Endothelial cell of umbilical vein (primary cell): ENCODE measurements around the gene CLDN7. TPM values are rescaled to one million over a fixed set of nuclear protein-coding genes. Genes with fewer than 3 reads are reported as not detected.

Experiments used
- BruUV-seq: library from RNA; stranded (reverse); fragments of 400-500 nt; replicated peaks from 2 replicates; lab custom pipeline; 2021; lab: Mats Ljungman, UMichigan
- CTCF ChIA-PET: fragments of 300-600, 350-600 bp; sonication (Branson Sonifier 250); formaldehyde crosslinking; loops from one replicate; lab custom pipeline; 2021; ENCODE audit warnings: antibody characterized with exemption, inconsistent platforms; lab: Charles Lee
- POLR2A ChIA-PET: fragments of 300-600, 350-600 bp; sonication (Branson Sonifier 250); formaldehyde crosslinking; loops from one replicate; lab custom pipeline; 2021; ENCODE audit warnings: antibody characterized with exemption, inconsistent platforms; lab: Charles Lee
- DNase-seq: peaks from one replicate; pipeline ENCODE4 v3.0.0-alpha.2; 2011; ENCODE audit warnings: low read depth, low spot score
- FAIRE-seq: peaks from 2 replicates; lab custom pipeline; 2011; peaks lifted over from hg19 to GRCh38; lab: Jason Lieb, UNC
- H2AFZ ChIP-seq: 2 replicates; pipeline ENCODE4 v1.6.0; 2012; ENCODE audit warnings: low read depth, low read length, control low read depth, inconsistent platforms
- H3K27ac ChIP-seq: 2 replicates; pipeline ENCODE4 v1.5.1; 2011; ENCODE audit warnings: low read depth, mild to moderate bottlenecking, control low read depth, low read length, moderate library complexity; ENCODE audit not compliant: insufficient read depth
- H3K27me3 ChIP-seq, 2 experiments: 2 replicates each; pipeline versions ENCODE4 v1.6.0 to v1.6.1; 2011; ENCODE audit warnings: low read length in 2 of 2, mixed read lengths in 1 of 2; ENCODE audit not compliant: control insufficient read depth in 2 of 2, insufficient read depth in 2 of 2
- H3K36me3 ChIP-seq, 2 experiments: 2 replicates in 1 of 2; 3 replicates in 1 of 2; pipeline ENCODE4 v1.5.1; 2011; ENCODE audit warnings: low read length in 2 of 2, mild to moderate bottlenecking in 1 of 2, moderate library complexity in 1 of 2; ENCODE audit not compliant: control insufficient read depth in 2 of 2, insufficient read depth in 2 of 2; ENCODE audit errors: extremely low read depth in 1 of 2
- H3K4me1 ChIP-seq: 3 replicates; pipeline ENCODE4 v1.5.1; 2011; ENCODE audit warnings: mild to moderate bottlenecking, low read length; ENCODE audit not compliant: control insufficient read depth, insufficient read depth; ENCODE audit errors: extremely low read depth
- H3K4me2 ChIP-seq: 2 replicates; pipeline ENCODE4 v1.6.1; 2011; ENCODE audit warnings: low read length, control low read depth, mixed read lengths; ENCODE audit not compliant: insufficient read depth
- H3K4me3 ChIP-seq, 3 experiments: fragments of 200-600 bp in 1 of 3; sonication (generic), shearing (Covaris generic) in 1 of 3; replicated peaks in 1 of 3; 2 replicates each; pipeline ENCODE4 v1.5.1; 2011 to 2016; ENCODE audit warnings: control low read depth in 3 of 3, low read length in 3 of 3, mild to moderate bottlenecking in 2 of 3, inconsistent platforms in 1 of 3, low read depth in 1 of 3, moderate library complexity in 1 of 3; ENCODE audit not compliant: insufficient read depth in 1 of 3
- H3K79me2 ChIP-seq: 2 replicates; pipeline ENCODE4 v1.6.0; 2012; ENCODE audit warnings: low read length, inconsistent platforms; ENCODE audit not compliant: control insufficient read depth, insufficient read depth
- H3K9ac ChIP-seq: replicated peaks from 2 replicates; pipeline ENCODE3; 2011; ENCODE audit warnings: low read length, control low read depth; ENCODE audit not compliant: insufficient read depth; ENCODE audit errors: extremely low read depth
- H3K9me1 ChIP-seq: replicated peaks from 3 replicates; pipeline ENCODE4 v1.6.0; 2011; ENCODE audit warnings: mild to moderate bottlenecking, low read length; ENCODE audit not compliant: control insufficient read depth, insufficient read depth; ENCODE audit errors: extremely low read depth
- H3K9me3 ChIP-seq: replicated peaks from 2 replicates; pipeline ENCODE4 v1.5.1; 2012; ENCODE audit warnings: low read length, inconsistent platforms; ENCODE audit not compliant: control insufficient read depth, insufficient read depth
- H4K20me1 ChIP-seq: replicated peaks from 2 replicates; pipeline ENCODE3; 2011; ENCODE audit warnings: mild to moderate bottlenecking, low read length; ENCODE audit not compliant: control insufficient read depth, insufficient read depth; ENCODE audit errors: extremely low read depth
- CTCF ChIP-seq, 2 donors: IDR thresholded peaks; 1 replicate in 1 of 2; 2 replicates in 1 of 2; pipeline ENCODE4 v1.5.1; 2011; ENCODE audit warnings: low read length in 2 of 2, mild to moderate bottlenecking in 2 of 2, moderate library complexity in 2 of 2, control low read depth in 1 of 2, inconsistent platforms in 1 of 2, low read depth in 1 of 2; ENCODE audit not compliant: insufficient read depth in 1 of 2; ENCODE audit errors: extremely low read depth in 1 of 2
- EZH2 ChIP-seq: IDR thresholded peaks from 2 replicates; pipeline ENCODE4 v1.6.1; 2012; ENCODE audit warnings: borderline replicate concordance, low read depth, mild to moderate bottlenecking, moderate library complexity, low read length, inconsistent platforms; ENCODE audit not compliant: severe bottlenecking
- MAX ChIP-seq: IDR thresholded peaks from 2 replicates; pipeline ENCODE4 v1.6.1; 2011; ENCODE audit not compliant: insufficient read depth, insufficient read length
- POLR2AphosphoS5 ChIP-seq: IDR thresholded peaks from 2 replicates; pipeline ENCODE4 v1.6.1; 2012; ENCODE audit warnings: low read depth, mild to moderate bottlenecking, control low read depth, low read length, moderate library complexity; ENCODE audit not compliant: insufficient read depth
- dilution Hi-C: fragments of 300-500 bp; cut with MboI; formaldehyde crosslinking; loops from one replicate; pipeline ENCODE4 v1.15.0; 2019; ENCODE audit warnings: low sequenced_read_pairs; ENCODE audit not compliant: extremely low pct_ligation_motif_present
- intact Hi-C: fragments of 100-400 bp; cut with micrococcal nuclease; formaldehyde crosslinking; loops from one replicate; pipeline ENCODE4 v1.10.0; 2022
- polyA plus RNA-seq, 4 experiments: library from polyadenylated mRNA; depleted of rRNA in 3 of 4; stranded (reverse) in 3 of 4; unstranded in 1 of 4; fragments of >200 nt; gene quantifications; 2 replicates each; pipeline versions ENCODE4 v1.2.1 to v1.2.3, GENCODE V29; 2011 to 2012; ENCODE audit warnings: missing spikeins in 1 of 4
- total RNA-seq: library from RNA; stranded (reverse); gene quantifications from 2 replicates; pipeline ENCODE4 v1.2.3, GENCODE V29; 2021

CLDN7 gene
- total and polyA plus RNA-seq, 2 donors (not counting 3 experiments of a cell fraction or from before 2014, with no cell fraction given) = 25.4 to 25.7 TPM

GRCh38 chr17:7309628-7310027 lies 47.4 kb upstream of the CLDN7 start:
- BruUV-seq = no TSS peak
- Histone ChIP-seq H3K36me3 (peaks cover 31 to 35% of the 10 kb centered on the region in 2 experiments), H3K27ac (no peak overlapping the region), H3K4me1 (peaks cover 26% of the 10 kb centered on the region), H3K4me3 (peak overlapping the region in 1 of 3 experiments; percentile 93), H3K4me2 (peak overlapping the region; percentile 80), H3K9ac (no peak overlapping the region), H4K20me1 (peaks cover 4% of the 10 kb centered on the region), H3K9me3 (no peaks in the 10 kb centered on the region), H3K79me2 (peaks cover 49% of the 10 kb centered on the region), H3K27me3 (no peaks in the 10 kb centered on the region), H2AFZ (no peak overlapping the region), H3K9me1 (no peaks in the 10 kb centered on the region)
- FAIRE-seq = no peak
- intact Hi-C loops (no loop called here), dilution Hi-C loops (no loop called here)
- DNase-seq = no peak
- ChIA-PET POLR2A (interaction anchor here (0.7 kb wide), 1 partner anchor 395 kb away, joined by 3 read pairs; the partner anchor contains the start of gene EFNB3), CTCF (interaction anchor here (0.9 kb wide), 1 partner anchor 20 kb away, joined by 3 read pairs; the partner anchor contains the start of gene NEURL4)
- TF ChIP-seq MAX (no peak), CTCF (IDR thresholded peaks at IDR 0.05; ENCODE audit: extremely low read depth in 1 of 2, insufficient read depth in 1 of 2, low read depth in 1 of 2, low read length in 2 of 2) (no peak), EZH2 (no peak), POLR2AphosphoS5 (no peak)
